ENCODE data around the gene RBM28.

Gene RBM28

GRCh38 chr7:128274246-128274883 lies 69.3 kb downstream of the RBM28 start:
- FAIRE-seq (no peak), DNase-seq (ENCODE audit: insufficient read length, low spot score) (no peak)
- TF ChIP-seq POLR2A (IDR thresholded peaks at IDR 0.05; ENCODE audit: low read depth, low read length), result no peak

GRCh38 chr7:128271942-128272481 lies 71.7 kb downstream of the RBM28 start:
- TF ChIP-seq POLR2A (IDR thresholded peaks at IDR 0.05; ENCODE audit: low read depth, low read length), result no peak
- FAIRE-seq, result no peak
- DNase-seq (ENCODE audit: insufficient read length, low spot score), result no peak

- no peak for TF ChIP-seq POLR2A (IDR thresholded peaks at IDR 0.05; ENCODE audit: low read depth, low read length)
- DNase-seq (ENCODE audit: insufficient read length, low spot score) (no peak), FAIRE-seq (no peak)
Observed at GRCh38 chr7:128271471-128271941, 72.2 kb downstream of the RBM28 start.

GRCh38 chr7:128270826-128271272 lies 72.9 kb downstream of the RBM28 start:
- DNase-seq (ENCODE audit: insufficient read length, low spot score), result no peak
- TF ChIP-seq POLR2A (IDR thresholded peaks at IDR 0.05; ENCODE audit: low read depth, low read length), result no peak
- no peak for FAIRE-seq

- DNase-seq (ENCODE audit: insufficient read length, low spot score) (no peak), FAIRE-seq (no peak)
- no peak for TF ChIP-seq POLR2A (IDR thresholded peaks at IDR 0.05; ENCODE audit: low read depth, low read length)
Observed at GRCh38 chr7:128268233-128268632, 75.5 kb downstream of the RBM28 start.

- FAIRE-seq (no peak), DNase-seq (ENCODE audit: insufficient read length, low spot score) (no peak)
Observed at GRCh38 chr7:128267595-128267924, 76.1 kb downstream of the RBM28 start.

GRCh38 chr7:128266883-128267594 lies 76.7 kb downstream of the RBM28 start:
- no peak for TF ChIP-seq POLR2A (IDR thresholded peaks at IDR 0.05; ENCODE audit: low read depth, low read length)
- FAIRE-seq, result no peak
- DNase-seq (ENCODE audit: insufficient read length, low spot score), result peak; percentile 25

More at GRCh38 chr7:128267595-128267924, 76.1 kb downstream of the RBM28 start:
- TF ChIP-seq POLR2A (IDR thresholded peaks at IDR 0.05; ENCODE audit: low read depth, low read length), result no peak

GRCh38 chr7:128266529-128266882 lies 77.2 kb downstream of the RBM28 start:
- TF ChIP-seq POLR2A (IDR thresholded peaks at IDR 0.05; ENCODE audit: low read depth, low read length), result no peak
- DNase-seq (ENCODE audit: insufficient read length, low spot score), result no peak
- no peak for FAIRE-seq

GRCh38 chr7:128265906-128266300 lies 77.8 kb downstream of the RBM28 start:
- DNase-seq (ENCODE audit: insufficient read length, low spot score), result no peak
- TF ChIP-seq POLR2A (IDR thresholded peaks at IDR 0.05; ENCODE audit: low read depth, low read length), result no peak
- no peak for FAIRE-seq

- DNase-seq (ENCODE audit: insufficient read length, low spot score), result no peak
- no peak for FAIRE-seq
- TF ChIP-seq POLR2A (IDR thresholded peaks at IDR 0.05; ENCODE audit: low read depth, low read length), result no peak
Observed at GRCh38 chr7:128265156-128265905, 78.4 kb downstream of the RBM28 start.

- no peak for DNase-seq (ENCODE audit: insufficient read length, low spot score)
- no peak for TF ChIP-seq POLR2A (IDR thresholded peaks at IDR 0.05; ENCODE audit: low read depth, low read length)
- FAIRE-seq, result no peak
Observed at GRCh38 chr7:128264477-128264876, 79.2 kb downstream of the RBM28 start.

- DNase-seq (ENCODE audit: insufficient read length, low spot score) (no peak), FAIRE-seq (no peak)
- TF ChIP-seq POLR2A (IDR thresholded peaks at IDR 0.05; ENCODE audit: low read depth, low read length), result no peak
Observed at GRCh38 chr7:128263420-128263819, 80.3 kb downstream of the RBM28 start.

- TF ChIP-seq POLR2A (IDR thresholded peaks at IDR 0.05; ENCODE audit: low read depth, low read length), result no peak
- DNase-seq (ENCODE audit: insufficient read length, low spot score), result no peak
- no peak for FAIRE-seq
Observed at GRCh38 chr7:128262273-128263028, 81.3 kb downstream of the RBM28 start.

Data from H54 (cell line).